GM19240 (cell line): ENCODE data around the gene CAMK1.

Experiments
- DNase-seq: peaks from one replicate; pipeline ENCODE4 v3.0.0; 2011; ENCODE audit warnings: low spot score; ENCODE audit not compliant: insufficient read length

The CAMK1 gene

DNA sequence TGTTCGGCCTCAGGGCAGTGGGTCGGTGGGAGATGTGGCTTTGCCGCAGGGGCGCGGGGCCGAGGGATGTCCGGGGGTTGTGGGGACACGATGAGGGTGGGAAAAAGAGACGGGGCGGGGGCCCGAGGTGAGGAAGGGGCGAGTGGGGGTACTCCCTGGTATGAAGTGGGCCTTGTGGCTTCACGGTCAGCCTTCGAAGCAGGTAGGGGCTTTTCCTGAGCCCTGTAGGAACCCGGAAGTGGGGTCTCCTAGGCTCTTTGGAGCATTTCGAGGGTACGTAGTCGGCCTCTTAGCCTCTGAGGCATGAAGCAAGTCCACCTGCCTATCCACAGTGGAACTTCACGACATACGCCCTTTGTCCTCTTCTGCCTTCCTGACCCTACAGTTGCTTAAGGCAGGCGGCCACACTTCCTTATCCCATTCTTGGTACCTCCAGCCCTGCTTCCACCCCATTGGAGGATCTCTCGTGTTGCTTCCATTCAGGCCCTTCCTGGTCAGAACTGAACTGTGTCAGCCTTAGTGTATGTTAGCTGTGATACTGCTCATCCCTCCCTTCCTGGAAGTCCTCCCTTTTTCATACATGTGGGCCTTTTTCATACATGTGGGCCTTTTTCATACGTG, 23.5 kb upstream of the CAMK1 start:
- DNase-seq: no peak

DNA sequence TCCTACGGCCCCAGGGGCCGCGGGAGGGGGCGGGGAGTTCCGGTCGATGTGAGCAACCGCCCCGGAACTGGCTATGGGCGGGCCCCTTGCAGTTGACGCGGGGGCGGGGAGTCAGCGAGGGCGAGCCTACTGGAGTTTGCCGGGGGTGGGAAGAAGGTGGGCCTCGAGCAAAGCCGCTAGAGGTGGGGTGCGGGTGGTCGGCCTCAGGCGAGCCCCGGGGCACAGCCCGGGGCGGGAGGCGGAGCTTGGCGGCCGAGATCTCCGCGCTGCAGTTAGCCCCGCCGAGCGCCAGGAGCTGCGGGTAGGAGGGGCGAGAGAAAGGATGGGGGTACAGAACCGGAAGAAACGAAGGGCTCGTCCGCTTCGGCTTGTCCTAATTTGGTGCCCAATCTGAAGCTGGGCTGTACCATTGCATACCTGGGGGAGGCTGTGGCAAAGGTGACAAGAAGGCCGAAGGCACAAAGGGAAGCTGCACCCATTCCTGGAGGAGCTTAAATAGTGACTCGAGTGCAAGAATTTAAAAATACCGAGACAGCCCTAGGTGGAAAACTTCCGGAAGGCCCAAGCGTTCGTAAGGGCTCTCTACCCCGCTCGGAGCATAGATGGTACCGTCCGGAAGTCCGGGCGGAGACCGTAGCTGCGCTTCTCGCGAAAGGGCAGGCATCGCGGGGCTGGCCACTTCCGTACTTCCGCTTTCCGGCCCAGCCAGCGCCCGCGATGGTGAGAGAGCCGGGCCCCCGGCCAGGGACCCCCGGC, 22.8 kb upstream of the CAMK1 start, which contains the start of the genes ARPC4 and TADA3:
Gene ARPC4, plus strand, starts transcription at position 678 of the 756 bp plus-strand sequence. Its CDS starts 40 bp downstream, at position 718.
Gene TADA3, minus strand, starts transcription at position 69 of the 756 bp plus-strand sequence. CDS start 1,007 bp downstream, outside the sequence.
- peak; percentile 79 for DNase-seq

DNA sequence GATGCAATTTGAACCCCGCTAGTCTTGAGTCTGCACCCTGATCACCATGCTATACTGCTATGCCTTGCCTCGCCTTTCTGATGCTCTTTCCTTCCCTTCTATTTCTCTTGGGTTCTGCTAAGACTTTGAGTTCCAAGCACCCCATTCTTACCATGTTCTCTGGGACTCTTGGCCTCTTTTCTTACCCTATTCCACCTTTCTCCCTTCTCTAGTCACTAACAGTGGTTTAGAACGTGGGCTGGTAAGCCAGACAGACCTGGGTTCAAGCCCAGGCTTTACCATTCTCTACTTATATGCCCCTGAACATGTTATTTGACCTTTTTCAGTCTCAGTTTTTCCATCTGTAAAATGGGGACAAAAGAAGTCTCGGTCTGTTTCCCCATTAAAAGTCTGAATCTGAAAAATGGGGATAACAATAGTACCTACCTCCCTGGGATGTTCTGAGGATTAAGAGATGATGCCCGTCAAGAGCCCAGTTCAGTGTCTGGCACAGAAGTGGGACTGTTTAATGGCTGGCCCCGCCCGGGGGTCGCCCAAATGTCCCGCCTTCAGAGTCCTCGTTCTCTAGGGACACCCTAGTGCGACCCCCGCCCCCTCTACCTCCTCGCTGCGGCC, 22.1 kb upstream of the CAMK1 start:
- no peak for DNase-seq

DNA sequence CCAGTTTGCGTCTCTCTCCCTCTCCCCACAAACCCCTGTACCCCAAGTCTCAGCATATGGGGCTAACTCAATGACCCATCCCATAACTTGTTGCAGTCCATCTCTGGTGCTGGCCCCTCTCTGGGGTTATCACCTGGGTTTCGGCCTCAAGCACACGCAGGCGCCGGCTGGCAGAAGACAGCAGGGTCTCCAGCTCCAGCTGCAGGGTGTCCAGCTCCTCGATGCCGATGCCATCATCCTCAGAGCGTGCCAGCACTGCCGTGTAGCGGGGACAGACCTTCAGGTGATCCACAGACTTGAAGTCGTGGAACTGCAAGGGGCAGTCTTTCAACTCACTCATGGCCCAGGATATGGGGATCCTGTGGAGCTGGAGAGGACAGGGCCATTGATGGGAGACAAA, 21.4 kb upstream of the CAMK1 start:
- DNase-seq: no peak

DNA sequence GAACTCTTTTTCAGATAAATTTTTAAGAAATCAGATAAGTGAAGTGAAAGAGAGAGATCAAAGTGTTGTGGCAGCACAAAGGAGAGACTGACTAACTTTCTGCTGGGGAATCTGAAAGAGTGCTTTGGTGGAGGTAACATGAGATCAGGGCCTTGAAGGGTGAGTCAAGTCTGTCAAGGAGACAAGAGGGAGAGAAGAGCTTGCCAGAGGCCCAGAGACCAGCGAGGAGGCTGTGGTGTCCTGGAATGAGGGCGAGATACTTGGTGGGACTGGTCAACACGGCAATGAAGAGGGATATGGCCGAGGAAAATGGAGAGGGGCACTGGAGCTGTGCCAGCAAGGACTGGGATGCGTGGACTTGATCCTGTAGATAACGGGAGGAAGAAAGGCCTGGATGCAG, 18.0 kb upstream of the CAMK1 start:
- DNase-seq: no peak

DNA sequence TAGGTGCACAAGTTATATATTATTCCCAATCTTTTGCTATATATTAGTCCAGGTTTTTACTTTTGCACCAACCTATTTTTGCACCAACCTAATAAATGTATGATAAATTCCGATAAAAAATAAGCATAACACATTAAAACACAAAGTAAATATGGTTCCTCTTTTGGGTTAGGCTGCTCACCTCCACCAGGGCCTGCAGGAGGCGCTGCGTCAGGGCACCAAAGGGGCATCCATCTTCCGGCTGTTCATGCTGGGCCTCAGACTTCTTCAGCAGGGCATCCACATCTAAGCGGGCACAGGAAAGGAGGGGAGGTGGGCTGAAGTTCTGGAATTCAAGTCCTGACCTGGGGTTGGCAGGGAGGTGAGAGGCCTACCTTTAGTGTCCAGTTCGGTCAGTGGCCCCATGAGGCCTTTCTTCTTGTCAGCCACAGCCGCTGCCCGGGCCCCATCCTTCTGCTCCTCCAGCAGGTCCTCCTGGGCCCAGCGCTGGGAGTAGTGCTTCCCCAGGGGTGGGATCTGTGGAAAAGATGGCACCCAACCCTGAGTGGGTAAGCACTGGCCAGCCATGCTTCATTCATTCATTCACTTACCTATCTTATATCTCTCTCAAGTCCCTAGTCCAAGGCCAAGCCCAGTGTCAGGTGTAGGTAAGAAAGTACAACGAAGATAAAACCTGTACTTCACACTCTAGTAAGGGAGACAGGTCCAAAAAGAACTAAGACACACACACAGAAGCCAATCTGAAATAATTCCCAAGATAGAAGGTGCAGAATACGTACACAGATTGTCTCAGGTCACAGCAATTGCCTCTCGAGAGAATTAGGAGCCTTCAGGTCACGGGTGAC, 17.3 kb upstream of the CAMK1 start:
- no peak for DNase-seq

DNA sequence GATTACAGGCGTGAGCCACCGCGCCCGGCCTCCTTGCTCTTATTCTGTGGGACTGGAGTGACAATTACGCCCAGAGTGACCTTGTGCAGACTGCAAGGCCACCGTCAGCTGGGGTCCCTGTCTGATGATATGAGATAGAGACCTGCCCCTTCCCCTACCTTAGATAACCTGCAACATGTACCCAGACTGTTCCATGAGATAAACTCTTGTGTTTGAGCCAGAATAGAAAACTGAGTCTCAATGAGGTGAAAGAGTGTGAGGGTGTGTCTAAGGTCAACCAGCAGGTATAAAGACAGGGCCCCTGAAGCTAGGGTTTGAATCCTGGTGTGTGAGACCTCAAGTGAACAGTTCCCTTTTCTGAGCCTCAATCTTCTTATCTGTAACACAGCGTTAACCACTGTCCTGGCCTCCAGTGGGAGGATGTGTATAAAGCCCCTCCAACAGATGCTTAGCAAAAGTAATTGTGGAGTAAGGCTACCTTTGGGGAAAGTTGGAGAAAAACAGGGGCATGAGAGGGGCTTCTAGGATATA, 16.5 kb upstream of the CAMK1 start:
- DNase-seq: no peak

DNA sequence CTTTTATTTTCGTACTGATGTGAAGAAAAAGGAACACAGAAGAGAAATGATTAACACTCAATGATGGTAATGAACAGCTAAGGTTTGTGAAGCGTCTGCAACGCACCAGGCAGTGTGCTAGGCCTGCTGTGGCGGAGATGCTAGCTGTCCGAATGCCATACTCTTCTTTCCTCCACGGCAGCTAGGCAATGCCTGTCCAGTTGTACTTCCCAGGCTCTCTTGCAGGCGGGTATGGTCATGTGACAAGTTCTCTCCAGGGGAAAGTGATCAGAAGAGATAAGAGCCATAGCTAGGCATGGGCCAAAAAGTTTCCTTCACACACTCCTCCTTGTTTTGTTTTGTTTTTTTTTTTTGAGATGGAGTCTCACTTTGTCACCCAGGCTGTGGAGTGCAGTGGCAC, 15.9 kb upstream of the CAMK1 start:
- no peak for DNase-seq

DNA sequence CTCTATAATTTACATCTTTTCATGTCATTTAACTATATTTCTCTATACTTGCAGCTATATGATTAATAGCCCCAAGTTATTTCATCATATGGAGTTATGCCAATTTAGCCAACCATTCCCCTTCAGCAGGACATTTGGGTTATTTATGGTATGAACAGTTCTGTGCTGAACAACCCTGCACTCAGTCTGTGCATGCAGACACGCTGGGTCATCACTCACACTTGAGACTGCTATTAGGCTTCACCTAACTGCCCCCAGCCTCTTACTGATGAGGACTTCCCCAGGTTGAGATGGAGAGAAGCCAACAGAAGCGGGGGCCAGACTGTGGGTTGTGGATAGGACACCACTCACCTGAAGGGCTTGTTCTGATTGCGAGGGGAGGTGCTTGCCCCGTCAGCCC, 15.2 kb upstream of the CAMK1 start:
- no peak for DNase-seq

DNA sequence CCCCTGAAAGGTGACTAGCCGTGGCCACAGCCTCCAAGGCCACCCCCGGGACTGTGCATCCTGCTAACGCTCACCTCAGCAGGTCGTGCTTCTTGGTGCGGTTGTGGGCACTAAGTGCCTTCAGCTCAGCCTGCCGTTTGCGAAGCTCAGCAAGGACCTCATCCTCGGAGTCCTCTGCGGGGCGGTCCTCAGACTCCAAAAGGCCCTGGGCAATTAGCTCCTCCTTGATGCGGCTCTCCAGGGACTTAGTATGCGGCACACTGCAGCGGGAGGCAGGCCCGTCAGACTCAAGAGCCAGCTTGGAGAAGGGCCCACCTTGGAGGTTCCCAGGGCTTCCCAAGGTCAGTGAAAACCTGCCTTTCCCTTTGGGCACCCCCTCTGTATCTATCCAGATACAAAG, 14.2 kb upstream of the CAMK1 start:
- DNase-seq: no peak

DNA sequence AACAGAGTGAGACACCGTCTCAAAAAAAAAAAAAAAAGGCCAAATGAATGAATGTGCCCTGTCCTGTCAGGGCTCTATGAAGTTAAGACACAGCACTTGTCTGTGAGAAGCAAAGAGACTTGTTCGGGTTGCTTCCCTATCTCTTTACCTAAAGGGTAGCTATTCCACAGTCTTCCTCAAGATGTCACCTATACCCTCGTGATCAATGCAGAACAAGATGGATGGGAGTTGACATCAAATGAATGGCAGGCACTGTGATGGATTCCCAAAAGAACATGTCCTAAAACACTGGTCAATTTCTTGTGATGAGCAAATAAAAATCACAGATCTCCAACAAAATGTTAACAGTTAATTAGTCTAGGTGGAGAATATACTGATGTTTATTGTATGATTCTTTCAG, 13.0 kb upstream of the CAMK1 start:
- DNase-seq: no peak

DNA sequence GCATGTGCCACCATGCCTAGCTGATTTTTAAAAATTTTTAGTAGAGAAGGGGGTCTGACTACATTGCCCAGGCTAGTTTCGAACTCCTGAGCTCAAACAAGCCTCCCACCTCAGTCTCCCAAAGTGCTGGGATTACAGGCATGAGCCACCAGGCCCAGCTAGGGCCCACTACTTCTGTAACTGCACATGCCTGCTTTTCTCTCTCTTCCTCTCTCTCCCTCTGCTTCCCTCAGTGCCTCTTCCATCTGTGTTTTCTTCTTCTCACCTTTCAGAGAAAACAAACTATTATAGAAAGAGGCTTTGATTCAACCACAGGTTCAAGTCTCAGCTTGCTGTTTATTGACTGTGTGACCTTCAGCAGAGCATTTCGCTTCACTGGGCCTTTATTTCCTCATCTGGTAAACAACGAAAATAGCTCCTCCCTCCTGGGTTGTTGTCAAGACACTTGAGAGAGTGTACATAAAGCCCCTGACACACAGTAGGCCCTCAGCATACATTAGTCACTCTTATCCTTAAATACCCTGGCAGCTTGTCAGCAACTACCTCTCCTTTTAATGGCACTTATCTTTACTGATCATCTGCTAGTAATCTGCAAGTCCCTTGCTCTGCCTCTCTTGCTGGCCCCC, 12.3 kb upstream of the CAMK1 start:
- no peak for DNase-seq

DNA sequence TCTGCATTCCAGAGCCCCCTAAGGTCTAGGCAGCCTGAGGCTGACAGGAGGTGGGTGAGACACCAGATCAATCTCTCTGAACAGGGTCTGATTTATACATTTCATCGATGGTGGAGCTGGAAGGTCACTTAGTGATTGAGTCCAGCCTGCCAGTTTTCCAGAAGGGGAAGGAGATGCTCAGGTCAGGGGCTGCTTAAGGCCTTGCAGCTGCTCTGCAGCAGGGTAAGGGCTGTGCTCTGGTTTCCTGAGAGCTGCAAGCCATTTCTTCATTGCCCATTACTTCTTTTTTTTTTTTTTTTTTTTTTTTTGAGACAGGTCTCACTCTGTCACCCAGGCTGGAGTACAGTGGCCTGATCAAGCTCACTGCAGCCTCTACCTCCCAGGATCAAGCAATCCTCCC, 11.8 kb upstream of the CAMK1 start:
- DNase-seq: no peak

DNA sequence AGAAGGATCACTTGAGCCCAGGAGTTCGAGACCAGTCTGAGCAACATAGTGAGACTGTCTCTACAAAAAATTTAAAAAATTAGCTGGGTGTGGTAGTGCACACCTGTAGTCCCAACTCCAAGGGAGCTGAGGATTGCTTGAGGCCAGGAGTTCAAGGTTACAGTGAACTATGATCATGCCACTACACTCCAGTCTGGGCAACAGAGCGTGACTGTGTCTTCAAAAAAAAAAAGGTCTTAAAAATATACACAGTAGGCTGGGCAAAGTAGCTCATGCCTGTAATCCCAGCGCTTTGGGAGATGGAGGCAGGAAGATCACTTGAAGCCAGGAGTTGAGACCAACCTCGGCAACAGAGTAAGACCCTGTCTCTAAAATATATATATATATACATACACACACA, 11.2 kb upstream of the CAMK1 start:
- DNase-seq: no peak

DNA sequence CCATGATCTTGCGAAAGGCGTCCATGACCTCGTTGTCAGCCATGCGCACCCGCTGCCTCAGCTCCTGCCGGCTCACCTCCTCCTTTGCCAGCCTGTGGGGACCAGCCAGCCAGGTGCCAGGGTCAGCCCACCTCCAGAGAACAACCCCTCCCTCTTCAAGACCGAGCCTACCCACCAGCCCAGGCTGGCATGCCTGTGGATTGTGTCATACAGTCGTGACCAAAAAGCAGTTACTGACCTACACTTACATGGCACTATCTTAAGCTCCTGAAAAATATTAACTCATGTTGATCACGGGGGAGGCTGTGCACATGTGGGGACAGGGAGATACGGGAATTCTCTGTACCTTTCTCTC, 10.7 kb upstream of the CAMK1 start:
- no peak for DNase-seq

DNA sequence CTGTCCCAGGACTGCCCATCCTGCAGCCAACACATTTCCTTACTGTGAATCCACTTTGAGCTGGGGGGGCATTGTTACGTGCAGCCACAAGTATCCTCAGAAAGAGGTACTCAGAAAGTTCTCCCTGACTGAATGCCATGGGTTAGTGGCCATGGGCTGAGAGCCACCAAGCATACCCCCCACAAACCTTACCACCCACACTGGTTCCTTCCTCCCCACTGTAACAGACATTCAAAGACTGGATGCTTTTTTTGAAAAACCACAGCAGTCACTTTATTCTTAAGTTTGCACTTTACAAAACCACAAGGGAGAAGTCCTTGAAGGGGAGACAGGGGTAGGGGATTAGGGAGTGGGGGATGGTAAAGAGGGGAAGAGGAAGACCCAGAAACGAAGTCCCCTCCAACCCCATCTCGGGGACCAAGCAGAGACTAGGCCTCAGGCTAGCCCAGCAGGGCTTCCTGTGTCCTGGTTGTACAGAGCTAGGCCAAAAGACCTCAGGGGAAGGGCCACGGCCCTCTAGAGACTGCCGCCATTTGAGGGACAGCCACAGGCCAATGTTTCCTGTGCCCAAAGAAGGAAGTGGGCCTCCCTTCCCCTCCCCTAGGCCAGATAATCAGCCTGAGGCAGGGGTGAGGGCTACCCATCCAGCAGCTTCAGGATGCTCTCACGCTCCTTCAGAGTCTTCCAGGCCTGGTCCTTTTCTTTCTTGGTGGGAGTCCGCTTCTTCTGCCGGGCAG, 10.1 kb upstream of the CAMK1 start:
- no peak for DNase-seq

DNA sequence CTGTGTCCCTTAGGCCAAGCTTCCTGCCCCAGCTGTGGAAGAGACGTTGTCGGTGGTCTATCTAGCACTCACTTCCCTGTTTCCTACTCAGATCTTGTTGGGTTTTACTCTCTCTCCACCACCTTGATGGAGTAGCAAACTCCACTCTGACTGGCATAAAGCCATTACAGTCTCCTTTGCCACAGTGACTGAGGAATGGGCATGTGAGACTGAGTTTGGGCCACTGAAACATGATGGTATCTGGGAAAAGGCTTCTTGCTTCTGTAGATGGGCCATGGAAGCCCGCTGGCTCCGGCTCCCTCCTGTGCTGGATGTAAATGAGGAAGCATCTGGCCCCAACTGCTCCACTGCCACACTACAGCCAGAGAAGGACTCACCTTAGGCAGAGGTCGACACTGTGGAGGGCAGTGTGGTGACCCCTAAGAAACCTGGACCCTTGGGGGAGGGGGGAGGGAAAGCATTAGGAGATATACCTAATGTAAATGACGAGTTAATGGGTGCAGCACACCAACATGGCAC, 9.4 kb upstream of the CAMK1 start:
- DNase-seq: no peak

DNA sequence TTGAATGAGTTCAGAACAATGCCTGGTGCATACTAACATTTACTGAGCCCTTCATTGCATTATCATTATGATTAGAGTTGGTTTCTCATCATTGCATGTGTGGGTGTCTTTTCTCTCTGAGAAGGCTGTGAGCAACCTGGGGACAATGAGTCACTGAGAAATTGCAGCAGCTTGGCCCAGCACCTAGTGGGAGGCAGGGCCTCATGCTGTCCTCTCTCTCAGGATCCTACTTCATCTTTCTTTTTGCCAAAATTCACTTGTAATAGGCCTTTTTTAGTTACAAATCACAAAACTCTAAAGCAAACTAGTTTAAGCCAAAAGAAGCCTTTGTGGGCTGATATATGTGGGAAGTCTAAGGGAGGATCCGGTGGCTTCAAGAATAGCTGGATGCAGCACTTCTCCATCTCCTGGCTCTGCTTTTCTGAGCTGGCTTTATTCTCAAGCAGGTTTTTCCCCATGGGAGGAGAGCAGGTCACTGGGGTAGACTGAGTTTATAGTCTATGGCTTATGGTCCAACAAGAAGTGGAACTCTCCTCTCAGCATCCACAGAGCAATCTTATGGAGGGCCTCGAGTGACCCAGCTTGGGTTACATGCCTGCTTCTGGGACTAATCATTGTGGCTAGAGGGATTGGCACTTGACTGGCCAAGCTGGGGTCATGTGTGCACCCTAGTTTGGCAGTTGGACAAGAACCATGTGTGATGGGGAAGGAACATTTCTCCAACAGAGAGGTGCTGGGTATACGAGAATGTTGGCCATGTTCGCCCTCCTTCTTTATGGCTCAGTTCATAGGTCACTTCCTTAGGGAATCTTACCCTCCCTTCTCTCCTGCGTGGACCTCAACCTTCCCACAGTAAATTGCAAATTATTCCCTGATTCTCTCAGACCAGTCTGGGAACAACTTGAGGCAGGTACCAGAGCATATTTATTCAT, 8.7 kb upstream of the CAMK1 start:
- DNase-seq: no peak

DNA sequence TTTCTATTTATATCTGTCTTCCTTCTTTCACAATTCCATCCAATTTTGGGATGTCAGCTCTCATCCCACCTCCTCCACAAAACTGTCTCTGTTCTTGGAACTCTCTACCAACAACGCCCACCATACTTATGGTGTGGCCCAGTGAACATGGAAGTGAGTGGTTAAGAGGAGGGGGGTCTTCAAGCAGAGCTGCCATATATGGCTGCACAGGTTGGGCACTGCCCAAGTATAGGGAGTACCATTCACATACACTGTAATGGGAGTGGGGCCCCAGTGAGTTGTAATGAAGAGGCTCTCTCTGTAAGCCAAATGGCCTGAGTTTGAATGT, 7.9 kb upstream of the CAMK1 start:
- DNase-seq: no peak
